GM12878 (cell line): ENCODE measurements around the gene FBLN5. TPM values are rescaled to one million over a fixed set of nuclear protein-coding genes. Genes with fewer than 3 reads are reported as not detected.

Source experiments
- ATAC-seq: fragments of 200-7000 bp; cut with Tn5 transposase; 3 replicates; pipeline ENCODE4 v1.9.1; 2020; ENCODE audit warnings: mild to moderate bottlenecking, moderate library complexity
- BruUV-seq: library from RNA; stranded (reverse); fragments of 400-500 nt; replicated peaks from 2 replicates; lab custom pipeline; 2021; lab: Mats Ljungman, UMichigan
- CTCF ChIA-PET: fragments of 300-600 bp; sonication (Branson Sonifier 250); formaldehyde crosslinking; extraction: SDS; loops from one replicate; lab custom pipeline; 2021; ENCODE audit warnings: inconsistent platforms; lab: Yijun Ruan, JAX
- POLR2A ChIA-PET: fragments of 350-600 bp; formaldehyde crosslinking; extraction: SDS; loops from one replicate; lab custom pipeline; 2021; ENCODE audit warnings: inconsistent platforms; lab: Charles Lee
- RAD21 ChIA-PET: fragments of 300-600 bp; sonication (Branson Sonifier 250); formaldehyde crosslinking; loops from one replicate; lab custom pipeline; 2023; ENCODE audit warnings: antibody characterized with exemption; ENCODE audit not compliant: unreplicated experiment; lab: Charles Lee
- SMC1A ChIA-PET: fragments of 300-600 bp; sonication (Branson Sonifier 250); formaldehyde crosslinking; loops from one replicate; lab custom pipeline; 2023; ENCODE audit not compliant: unreplicated experiment, uncharacterized antibody; lab: Charles Lee
- DNase-seq: peaks from one replicate; pipeline ENCODE4 v3.0.0-alpha.2; 2011; ENCODE audit warnings: low read depth, low spot score
- FAIRE-seq: peaks from 3 replicates; lab custom pipeline; 2011; peaks lifted over from hg19 to GRCh38; lab: Jason Lieb, UNC
- H2AFZ ChIP-seq: 2 replicates; pipeline ENCODE4 v1.6.0; 2011; ENCODE audit warnings: low read depth, low read length, control low read depth; ENCODE audit not compliant: control insufficient read depth
- H3K27ac ChIP-seq: 2 replicates; pipeline ENCODE4 v1.5.1; 2011; ENCODE audit warnings: control low read depth; ENCODE audit not compliant: control insufficient read depth, insufficient read depth
- H3K27me3 ChIP-seq, 2 experiments: replicated peaks in 1 of 2; 2 replicates each; pipeline versions ENCODE4 v1.6.0 to v1.6.1; 2011; ENCODE audit warnings: low read length in 1 of 2; ENCODE audit not compliant: control insufficient read depth in 2 of 2, insufficient read depth in 2 of 2
- H3K36me3 ChIP-seq, 2 experiments: 2 replicates each; pipeline ENCODE4 v1.5.1; 2011; ENCODE audit warnings: low read length in 1 of 2; ENCODE audit not compliant: control insufficient read depth in 2 of 2, insufficient read depth in 2 of 2
- H3K4me1 ChIP-seq: 2 replicates; pipeline ENCODE4 v1.6.1; 2011; ENCODE audit warnings: mild to moderate bottlenecking, low read length, moderate library complexity, mixed read lengths; ENCODE audit not compliant: control insufficient read depth, insufficient read depth
- H3K4me2 ChIP-seq: 2 replicates; pipeline ENCODE4 v1.6.0; 2011; ENCODE audit warnings: control low read depth; ENCODE audit not compliant: control insufficient read depth, insufficient read depth
- H3K4me3 ChIP-seq: fragments of 200-600 bp; sonication (generic); 2 replicates; pipeline ENCODE4 v1.5.1; 2016
- H3K79me2 ChIP-seq: 2 replicates; pipeline ENCODE4 v1.6.0; 2011; ENCODE audit warnings: low read length; ENCODE audit not compliant: control insufficient read depth, insufficient read depth
- H3K9ac ChIP-seq: 2 replicates; pipeline ENCODE4 v1.8.0; 2011; ENCODE audit warnings: low read length, control low read depth, mixed read lengths; ENCODE audit not compliant: control insufficient read depth, insufficient read depth
- H3K9me3 ChIP-seq: replicated peaks from 3 replicates; pipeline ENCODE4 v1.5.1; 2011; ENCODE audit warnings: mild to moderate bottlenecking, low read length; ENCODE audit not compliant: control insufficient read depth, insufficient read depth
- H4K20me1 ChIP-seq: 2 replicates; pipeline ENCODE4 v1.6.0; 2011; ENCODE audit not compliant: control insufficient read depth, insufficient read depth
- BMI1 ChIP-seq: fragments of 450-650 bp; IDR thresholded peaks from 2 replicates; pipeline ENCODE4 v1.6.1; 2016; ENCODE audit warnings: mild to moderate bottlenecking, moderate library complexity, borderline replicate concordance
- BRCA1 ChIP-seq: IDR thresholded peaks from 2 replicates; pipeline ENCODE4 v1.6.1; 2011; ENCODE audit warnings: low read depth, low read length, improper control_type of control experiment
- E2F8 ChIP-seq: fragments of 450-650 bp; IDR thresholded peaks from 2 replicates; pipeline ENCODE4 v1.6.1; 2018; ENCODE audit warnings: mild to moderate bottlenecking, low read depth, moderate library complexity; ENCODE audit not compliant: partially characterized antibody
- ETV6 ChIP-seq, 2 experiments: fragments of 450-650 bp in 1 of 2; IDR thresholded peaks in 1 of 2; conservative IDR thresholded peaks in 1 of 2; 2 replicates each; pipeline ENCODE4 v1.6.1; 2014; ENCODE audit warnings: antibody characterized with exemption in 1 of 2, borderline replicate concordance in 1 of 2, low read depth in 1 of 2, mild to moderate bottlenecking in 1 of 2, moderate library complexity in 1 of 2
- KDM1A ChIP-seq: fragments of 200-600 bp; sonication (generic); IDR thresholded peaks from 2 replicates; pipeline ENCODE4 v1.6.1; 2016; ENCODE audit warnings: borderline replicate concordance
- MEF2B ChIP-seq: fragments of 450-650 bp; IDR thresholded peaks from 2 replicates; pipeline ENCODE4 v1.6.1; 2018; ENCODE audit warnings: mild to moderate bottlenecking, moderate library complexity; ENCODE audit not compliant: partially characterized antibody, poor library complexity, severe bottlenecking
- MYC ChIP-seq: IDR thresholded peaks from 2 replicates; pipeline ENCODE4 v1.6.1; 2011; ENCODE audit warnings: mild to moderate bottlenecking, low read length, moderate library complexity, inconsistent platforms; ENCODE audit not compliant: insufficient read depth, insufficient replicate concordance, insufficient read length, severe bottlenecking
- NR2C2 ChIP-seq: IDR thresholded peaks from 2 replicates; pipeline ENCODE4 v1.6.1; 2011; ENCODE audit warnings: borderline replicate concordance, low read depth; ENCODE audit not compliant: control insufficient read depth, insufficient read length
- POLR2A ChIP-seq: IDR thresholded peaks from 2 replicates; pipeline ENCODE4 v1.6.1; 2011; ENCODE audit warnings: low read depth, mild to moderate bottlenecking, low read length
- RBBP5 ChIP-seq: fragments of 200-600 bp; sonication (generic); conservative IDR thresholded peaks from 2 replicates; pipeline ENCODE4 v1.6.1; 2016
- RELA ChIP-seq: fragments of 450-650 bp; IDR thresholded peaks from 2 replicates; pipeline ENCODE4 v1.8.0; 2014; ENCODE audit warnings: borderline replicate concordance; ENCODE audit not compliant: partially characterized antibody
- ZNF274 ChIP-seq: IDR thresholded peaks from one replicate; pipeline ENCODE4 v1.8.0; 2011; ENCODE audit not compliant: insufficient read length, insufficient read depth
- WGBS: methylation state at CpG from one replicate; pipeline ENCODE4 v1.1.6; 2016; ENCODE audit warnings: low lambda C conversion rate; ENCODE audit not compliant: insufficient replicate concordance, insufficient coverage; ENCODE audit errors: missing lambda C conversion rate; 5-methylcytosine and 5-hydroxymethylcytosine counted together
- in situ Hi-C: fragments of 300-500 bp; cut with MboI; formaldehyde crosslinking; loops from 9 replicates; pipeline ENCODE4 v1.14.3; 2018; ENCODE audit warnings: mixed read lengths
- intact Hi-C: fragments of 100-400 bp; cut with micrococcal nuclease; formaldehyde crosslinking; loops from one replicate; pipeline ENCODE4 v1.14.2; 2022; ENCODE audit not compliant: unreplicated experiment
- polyA plus RNA-seq, 11 experiments: library from polyadenylated mRNA; depleted of rRNA in 4 of 11; unstranded in 6 of 11; stranded (reverse) in 5 of 11; fragments of >200 nt; fragmentation: Nextera tagmentation in 4 of 11; fragmentation: Illumina TruSeq in 1 of 11; extraction: Ambion mirVana in 4 of 11; extraction: Trizol in 1 of 11; gene quantifications; 1 replicate in 1 of 11; 2 replicates in 10 of 11; pipeline versions ENCODE4 v1.2.1 to v1.2.3, GENCODE V29; 2011 to 2016; ENCODE audit warnings: inconsistent platforms in 2 of 11, missing spikeins in 2 of 11, low read depth in 1 of 11
- total RNA-seq, 4 experiments: library from RNA; depleted of rRNA in 3 of 4; stranded (reverse); fragments of >200 nt in 3 of 4; fragmentation: Illumina TruSeq in 1 of 4; extraction: Trizol in 1 of 4; gene quantifications; 2 replicates each; pipeline versions ENCODE4 v1.2.1 to v1.2.3, GENCODE V29; 2013 to 2021
- TF ChIP-seq, protein P1 (sequence below): fragments of 450-650 bp; IDR thresholded peaks from 2 replicates; pipeline ENCODE4 v1.6.1; 2017; ENCODE audit warnings: mild to moderate bottlenecking, low read depth, inconsistent platforms; ENCODE audit not compliant: poor library complexity, severe bottlenecking
- TF ChIP-seq, protein P2 (sequence below): fragments of 450-650 bp; IDR thresholded peaks from 2 replicates; pipeline ENCODE4 v1.6.1; 2016; ENCODE audit warnings: mild to moderate bottlenecking, moderate library complexity, borderline replicate concordance

FBLN5 gene
- total and polyA plus RNA-seq, 10 of the 15 experiments (the other 5 are each of a cell fraction or from before 2014, with no cell fraction given), result 0.03 to 0.64 (median 0.24) TPM

- ChIA-PET CTCF (interaction anchor here (1.7 kb wide), 1 partner anchor 26 kb away, joined by 4 read pairs; no protein-coding TSS in a partner anchor), POLR2A (no interaction called here), RAD21 (no interaction called here), SMC1A (no interaction called here)
- Histone ChIP-seq H3K36me3 (no peaks in the 10 kb centered on the region), H4K20me1 (no peaks in the 10 kb centered on the region), H3K27me3 (no peaks in the 10 kb centered on the region), H3K4me1 (no peaks in the 10 kb centered on the region), H3K79me2 (no peaks in the 10 kb centered on the region), H3K27ac (no peak overlapping the region), H3K4me2 (no peak overlapping the region), H3K9me3 (no peaks in the 10 kb centered on the region), H3K9ac (no peak overlapping the region), H2AFZ (no peak overlapping the region), H3K4me3 (no peak overlapping the region)
- BruUV-seq, result no TSS peak
- ATAC-seq, result no peak
- DNase-seq, result no peak
- 60% methylated on average over 4 of the region's 4 CpGs for WGBS
- no peak for TF ChIP-seq RBBP5
- no peak for TF ChIP-seq POLR2A
- no peak for TF ChIP-seq BRCA1
- TF ChIP-seq ZNF274, result no peak
- TF ChIP-seq, protein P1, sequence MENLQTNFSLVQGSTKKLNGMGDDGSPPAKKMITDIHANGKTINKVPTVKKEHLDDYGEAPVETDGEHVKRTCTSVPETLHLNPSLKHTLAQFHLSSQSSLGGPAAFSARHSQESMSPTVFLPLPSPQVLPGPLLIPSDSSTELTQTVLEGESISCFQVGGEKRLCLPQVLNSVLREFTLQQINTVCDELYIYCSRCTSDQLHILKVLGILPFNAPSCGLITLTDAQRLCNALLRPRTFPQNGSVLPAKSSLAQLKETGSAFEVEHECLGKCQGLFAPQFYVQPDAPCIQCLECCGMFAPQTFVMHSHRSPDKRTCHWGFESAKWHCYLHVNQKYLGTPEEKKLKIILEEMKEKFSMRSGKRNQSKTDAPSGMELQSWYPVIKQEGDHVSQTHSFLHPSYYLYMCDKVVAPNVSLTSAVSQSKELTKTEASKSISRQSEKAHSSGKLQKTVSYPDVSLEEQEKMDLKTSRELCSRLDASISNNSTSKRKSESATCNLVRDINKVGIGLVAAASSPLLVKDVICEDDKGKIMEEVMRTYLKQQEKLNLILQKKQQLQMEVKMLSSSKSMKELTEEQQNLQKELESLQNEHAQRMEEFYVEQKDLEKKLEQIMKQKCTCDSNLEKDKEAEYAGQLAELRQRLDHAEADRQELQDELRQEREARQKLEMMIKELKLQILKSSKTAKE, result no peak
- TF ChIP-seq ETV6 (conservative IDR thresholded peaks at IDR 0.05 in 1 of 2, IDR thresholded peaks at IDR 0.05 in 1 of 2; ENCODE audit: borderline replicate concordance in 1 of 2, low read depth in 1 of 2), result no peak
- TF ChIP-seq KDM1A, result no peak
- no peak for TF ChIP-seq BMI1
- TF ChIP-seq, protein P2, sequence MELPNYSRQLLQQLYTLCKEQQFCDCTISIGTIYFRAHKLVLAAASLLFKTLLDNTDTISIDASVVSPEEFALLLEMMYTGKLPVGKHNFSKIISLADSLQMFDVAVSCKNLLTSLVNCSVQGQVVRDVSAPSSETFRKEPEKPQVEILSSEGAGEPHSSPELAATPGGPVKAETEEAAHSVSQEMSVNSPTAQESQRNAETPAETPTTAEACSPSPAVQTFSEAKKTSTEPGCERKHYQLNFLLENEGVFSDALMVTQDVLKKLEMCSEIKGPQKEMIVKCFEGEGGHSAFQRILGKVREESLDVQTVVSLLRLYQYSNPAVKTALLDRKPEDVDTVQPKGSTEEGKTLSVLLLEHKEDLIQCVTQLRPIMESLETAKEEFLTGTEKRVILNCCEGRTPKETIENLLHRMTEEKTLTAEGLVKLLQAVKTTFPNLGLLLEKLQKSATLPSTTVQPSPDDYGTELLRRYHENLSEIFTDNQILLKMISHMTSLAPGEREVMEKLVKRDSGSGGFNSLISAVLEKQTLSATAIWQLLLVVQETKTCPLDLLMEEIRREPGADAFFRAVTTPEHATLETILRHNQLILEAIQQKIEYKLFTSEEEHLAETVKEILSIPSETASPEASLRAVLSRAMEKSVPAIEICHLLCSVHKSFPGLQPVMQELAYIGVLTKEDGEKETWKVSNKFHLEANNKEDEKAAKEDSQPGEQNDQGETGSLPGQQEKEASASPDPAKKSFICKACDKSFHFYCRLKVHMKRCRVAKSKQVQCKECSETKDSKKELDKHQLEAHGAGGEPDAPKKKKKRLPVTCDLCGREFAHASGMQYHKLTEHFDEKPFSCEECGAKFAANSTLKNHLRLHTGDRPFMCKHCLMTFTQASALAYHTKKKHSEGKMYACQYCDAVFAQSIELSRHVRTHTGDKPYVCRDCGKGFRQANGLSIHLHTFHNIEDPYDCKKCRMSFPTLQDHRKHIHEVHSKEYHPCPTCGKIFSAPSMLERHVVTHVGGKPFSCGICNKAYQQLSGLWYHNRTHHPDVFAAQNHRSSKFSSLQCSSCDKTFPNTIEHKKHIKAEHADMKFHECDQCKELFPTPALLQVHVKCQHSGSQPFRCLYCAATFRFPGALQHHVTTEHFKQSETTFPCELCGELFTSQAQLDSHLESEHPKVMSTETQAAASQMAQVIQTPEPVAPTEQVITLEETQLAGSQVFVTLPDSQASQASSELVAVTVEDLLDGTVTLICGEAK, result no peak
- TF ChIP-seq NR2C2, result no peak
- TF ChIP-seq RELA, result no peak
- no peak for TF ChIP-seq MEF2B
- no peak for TF ChIP-seq MYC
- no peak for TF ChIP-seq E2F8
- intact Hi-C loops, result no loop called here
- FAIRE-seq, result no peak
- in situ Hi-C loops, result no loop called here
These were observed 62.3 kb downstream of the FBLN5 start for GRCh38 chr14:91885113-91885712.
